ENCODE data around the gene SLC13A3.

DNA sequence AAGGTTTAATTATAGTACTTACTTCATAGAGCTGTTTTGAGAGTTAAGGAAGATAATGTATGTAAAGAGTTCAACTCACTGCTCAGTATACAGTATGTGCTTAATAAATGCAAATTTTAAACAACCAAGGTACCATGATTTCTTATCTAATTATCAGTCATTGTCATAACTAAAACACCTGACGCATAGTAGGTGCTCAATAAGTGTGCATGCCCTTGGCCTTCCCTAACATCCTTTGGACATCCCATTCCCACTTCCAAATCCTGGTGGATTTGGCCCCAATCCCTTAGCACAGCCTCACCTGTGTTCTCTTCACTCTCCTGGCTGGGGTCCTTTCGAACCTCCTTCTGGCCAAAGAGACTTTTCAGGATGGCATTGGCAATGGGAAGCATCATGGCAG lies 41.1 kb downstream of the SLC13A3 start:
- TF ChIP-seq, protein P1, sequence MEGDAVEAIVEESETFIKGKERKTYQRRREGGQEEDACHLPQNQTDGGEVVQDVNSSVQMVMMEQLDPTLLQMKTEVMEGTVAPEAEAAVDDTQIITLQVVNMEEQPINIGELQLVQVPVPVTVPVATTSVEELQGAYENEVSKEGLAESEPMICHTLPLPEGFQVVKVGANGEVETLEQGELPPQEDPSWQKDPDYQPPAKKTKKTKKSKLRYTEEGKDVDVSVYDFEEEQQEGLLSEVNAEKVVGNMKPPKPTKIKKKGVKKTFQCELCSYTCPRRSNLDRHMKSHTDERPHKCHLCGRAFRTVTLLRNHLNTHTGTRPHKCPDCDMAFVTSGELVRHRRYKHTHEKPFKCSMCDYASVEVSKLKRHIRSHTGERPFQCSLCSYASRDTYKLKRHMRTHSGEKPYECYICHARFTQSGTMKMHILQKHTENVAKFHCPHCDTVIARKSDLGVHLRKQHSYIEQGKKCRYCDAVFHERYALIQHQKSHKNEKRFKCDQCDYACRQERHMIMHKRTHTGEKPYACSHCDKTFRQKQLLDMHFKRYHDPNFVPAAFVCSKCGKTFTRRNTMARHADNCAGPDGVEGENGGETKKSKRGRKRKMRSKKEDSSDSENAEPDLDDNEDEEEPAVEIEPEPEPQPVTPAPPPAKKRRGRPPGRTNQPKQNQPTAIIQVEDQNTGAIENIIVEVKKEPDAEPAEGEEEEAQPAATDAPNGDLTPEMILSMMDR (IDR thresholded peaks at IDR 0.05; ENCODE audit: low read depth, low read length, missing input control), result no peak
- no peak for TF ChIP-seq TAF1 (conservative IDR thresholded peaks at IDR 0.05)
- TF ChIP-seq RXRA (IDR thresholded peaks at IDR 0.05), result no peak
- TF ChIP-seq GABPA (IDR thresholded peaks at IDR 0.05 in 1 of 2, conservative IDR thresholded peaks at IDR 0.05 in 1 of 2), result no peak
- TF ChIP-seq, protein P2, sequence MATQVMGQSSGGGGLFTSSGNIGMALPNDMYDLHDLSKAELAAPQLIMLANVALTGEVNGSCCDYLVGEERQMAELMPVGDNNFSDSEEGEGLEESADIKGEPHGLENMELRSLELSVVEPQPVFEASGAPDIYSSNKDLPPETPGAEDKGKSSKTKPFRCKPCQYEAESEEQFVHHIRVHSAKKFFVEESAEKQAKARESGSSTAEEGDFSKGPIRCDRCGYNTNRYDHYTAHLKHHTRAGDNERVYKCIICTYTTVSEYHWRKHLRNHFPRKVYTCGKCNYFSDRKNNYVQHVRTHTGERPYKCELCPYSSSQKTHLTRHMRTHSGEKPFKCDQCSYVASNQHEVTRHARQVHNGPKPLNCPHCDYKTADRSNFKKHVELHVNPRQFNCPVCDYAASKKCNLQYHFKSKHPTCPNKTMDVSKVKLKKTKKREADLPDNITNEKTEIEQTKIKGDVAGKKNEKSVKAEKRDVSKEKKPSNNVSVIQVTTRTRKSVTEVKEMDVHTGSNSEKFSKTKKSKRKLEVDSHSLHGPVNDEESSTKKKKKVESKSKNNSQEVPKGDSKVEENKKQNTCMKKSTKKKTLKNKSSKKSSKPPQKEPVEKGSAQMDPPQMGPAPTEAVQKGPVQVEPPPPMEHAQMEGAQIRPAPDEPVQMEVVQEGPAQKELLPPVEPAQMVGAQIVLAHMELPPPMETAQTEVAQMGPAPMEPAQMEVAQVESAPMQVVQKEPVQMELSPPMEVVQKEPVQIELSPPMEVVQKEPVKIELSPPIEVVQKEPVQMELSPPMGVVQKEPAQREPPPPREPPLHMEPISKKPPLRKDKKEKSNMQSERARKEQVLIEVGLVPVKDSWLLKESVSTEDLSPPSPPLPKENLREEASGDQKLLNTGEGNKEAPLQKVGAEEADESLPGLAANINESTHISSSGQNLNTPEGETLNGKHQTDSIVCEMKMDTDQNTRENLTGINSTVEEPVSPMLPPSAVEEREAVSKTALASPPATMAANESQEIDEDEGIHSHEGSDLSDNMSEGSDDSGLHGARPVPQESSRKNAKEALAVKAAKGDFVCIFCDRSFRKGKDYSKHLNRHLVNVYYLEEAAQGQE (IDR thresholded peaks at IDR 0.05), result no peak
- TF ChIP-seq HNF4G (IDR thresholded peaks at IDR 0.05), result no peak

All from liver (tissue), 3 donors.